Inflammatory macrophage (primary cell): ENCODE measurements around the gene TMEM59.
A peak's percentile ranks its signal among the peaks of the same experiment; 100 is the strongest.
"Not testable (repeated sequence)": the region's sequence is repeated elsewhere in the genome, so short reads cannot be mapped to it uniquely, and the experiment has no call there.

ENCODE experiments used
- DNase-seq, 2 donors: peaks; one replicate each; pipeline ENCODE4 v3.0.0-alpha.2; 2020 to 2022

The TMEM59 gene

DNA sequence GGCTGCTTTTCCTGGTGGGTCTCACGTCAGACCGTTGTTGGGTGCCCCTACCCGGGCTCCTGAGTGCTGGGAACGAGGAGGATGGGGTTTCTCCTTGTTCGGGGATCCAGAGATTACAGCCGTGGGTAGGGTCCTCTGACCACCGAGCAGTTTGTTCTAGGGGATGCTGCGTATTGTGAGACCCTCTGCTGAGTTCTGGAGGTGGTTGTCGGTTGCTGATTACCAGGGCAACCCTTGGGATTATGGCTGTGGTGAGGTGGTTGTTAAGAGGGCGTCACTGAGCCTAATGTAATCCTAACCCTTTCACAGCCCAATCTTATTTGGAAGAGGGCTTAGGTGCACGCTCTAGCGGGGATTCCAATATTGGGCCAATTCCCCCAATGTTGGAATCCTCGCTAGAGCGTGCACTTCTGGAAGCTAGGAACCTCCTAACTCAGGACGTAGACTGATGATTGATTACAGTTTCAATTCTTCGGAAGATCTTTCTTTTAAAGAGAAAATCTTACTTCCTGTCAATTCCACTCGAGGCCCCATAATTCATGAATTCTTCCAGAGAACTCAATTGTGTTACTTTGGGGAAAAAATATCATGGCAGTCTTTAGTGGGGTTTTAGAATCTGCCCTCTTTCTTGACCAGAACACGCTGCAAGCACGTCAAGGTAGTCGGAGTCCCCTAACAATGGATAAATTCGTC, 887 bp upstream of the TMEM59 start:
- peak in 1 of 2 donors; percentile 7 for DNase-seq

DNA sequence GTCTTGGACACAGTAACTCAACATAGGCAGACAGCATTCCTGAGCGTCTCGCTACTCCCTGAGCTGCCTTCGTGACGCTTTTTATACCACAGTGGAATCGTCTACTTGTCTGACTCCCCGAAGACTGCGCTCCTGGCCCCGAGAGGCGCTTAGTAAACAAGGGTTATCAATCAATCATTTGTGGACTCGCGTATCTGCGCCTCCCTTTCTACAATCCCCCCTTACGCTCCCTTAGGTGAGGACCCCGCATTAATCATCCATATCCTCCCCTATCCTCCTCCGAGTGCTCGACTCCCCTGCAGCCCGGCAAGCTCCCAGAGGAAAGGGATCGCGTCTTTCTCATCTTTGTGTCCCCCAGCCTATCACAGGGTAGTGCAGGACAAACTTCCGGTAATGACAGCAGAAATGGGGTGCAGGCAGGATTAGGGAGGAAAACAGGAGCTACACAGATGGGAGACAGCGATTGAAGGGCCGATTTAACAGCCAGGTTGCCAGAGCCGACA, 522 bp downstream of the TMEM59 start:
- peak; percentile 41 to 50 for DNase-seq

DNA sequence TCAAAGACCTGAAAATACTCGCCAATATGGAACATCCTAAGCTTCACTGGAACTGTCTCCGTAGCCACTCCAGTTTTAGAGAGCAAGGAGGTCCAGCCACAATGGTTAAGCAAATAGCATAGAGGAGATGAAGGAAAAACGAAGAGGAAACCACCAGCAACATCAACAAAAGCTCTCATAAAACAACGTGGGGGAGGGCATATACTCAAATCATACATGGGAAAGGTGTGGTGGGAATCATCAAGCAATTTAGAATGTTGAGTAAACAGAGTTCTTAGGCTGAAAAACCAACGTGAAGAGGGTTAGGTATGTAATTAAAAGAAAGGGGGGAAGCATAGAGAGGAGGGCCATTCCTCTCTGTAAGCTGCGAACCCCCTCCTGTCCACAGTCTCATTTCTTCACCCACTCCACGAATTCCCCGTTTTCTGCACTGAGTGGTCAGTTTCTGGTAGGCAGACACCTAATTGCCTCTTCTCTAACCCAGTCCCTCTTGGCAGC, 1.0 kb downstream of the TMEM59 start:
- no peak for DNase-seq

DNA sequence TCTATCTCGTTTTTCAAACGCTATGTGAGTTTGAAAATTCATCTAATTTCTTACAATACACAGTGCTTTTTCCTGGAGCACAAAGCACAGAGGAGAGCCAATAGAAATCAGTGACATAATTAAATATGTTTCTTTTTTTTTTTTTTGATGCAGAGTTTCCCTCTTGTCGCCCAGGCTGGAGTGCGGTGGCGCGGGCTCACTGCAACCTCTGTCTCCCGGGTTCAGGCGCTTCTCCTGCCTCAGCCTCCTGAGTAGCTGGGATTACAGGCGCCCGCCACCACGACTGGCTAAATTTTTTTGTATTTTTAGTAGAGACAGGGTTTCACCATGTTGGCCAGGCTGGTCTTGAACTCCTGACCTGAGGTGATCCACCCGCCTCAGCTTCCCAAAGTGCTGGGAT, 2.6 kb downstream of the TMEM59 start:
- not testable (repeated sequence) for DNase-seq

DNA sequence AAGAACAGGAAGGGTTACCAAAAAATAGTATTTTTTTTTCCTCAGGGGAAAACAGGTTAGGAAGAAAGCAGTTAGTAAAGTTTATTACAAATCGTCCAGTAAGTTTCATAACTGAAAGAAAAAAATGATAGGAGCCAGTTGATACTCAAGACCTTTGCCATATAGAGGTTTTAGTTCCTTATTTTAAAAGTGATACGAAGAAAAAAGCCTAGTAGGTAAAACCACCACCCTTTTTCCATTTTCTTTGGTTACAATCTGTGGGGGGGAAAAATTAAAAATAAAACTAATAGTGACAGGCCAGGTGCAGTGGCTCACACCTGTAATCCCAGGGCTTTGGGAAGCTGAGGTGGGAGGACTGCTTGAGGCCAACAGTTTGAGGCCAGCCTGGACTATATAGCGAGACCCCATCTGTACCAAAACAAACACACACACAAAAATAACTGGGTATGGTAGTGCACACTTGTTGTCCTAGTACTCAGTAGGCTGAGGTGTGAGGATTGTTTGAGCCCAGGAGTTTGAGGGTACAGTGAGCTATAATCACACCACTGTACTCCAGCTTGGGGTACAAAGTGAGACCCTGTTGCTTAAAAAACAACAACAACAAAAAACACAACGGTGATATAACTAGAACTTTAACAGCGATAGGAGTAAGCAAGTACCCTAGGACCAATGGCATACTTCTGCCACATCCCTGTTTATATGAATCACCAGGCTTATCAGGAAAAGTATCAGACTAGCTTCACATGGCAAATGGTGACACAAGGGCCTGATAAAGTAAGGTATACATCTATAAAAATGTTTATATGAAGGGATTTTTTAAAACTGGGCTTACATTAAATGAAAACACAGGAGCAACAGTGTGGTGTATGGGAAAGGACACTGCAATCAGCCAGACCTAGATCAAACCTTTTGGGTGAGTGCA, 5.4 kb downstream of the TMEM59 start:
- DNase-seq = no peak

DNA sequence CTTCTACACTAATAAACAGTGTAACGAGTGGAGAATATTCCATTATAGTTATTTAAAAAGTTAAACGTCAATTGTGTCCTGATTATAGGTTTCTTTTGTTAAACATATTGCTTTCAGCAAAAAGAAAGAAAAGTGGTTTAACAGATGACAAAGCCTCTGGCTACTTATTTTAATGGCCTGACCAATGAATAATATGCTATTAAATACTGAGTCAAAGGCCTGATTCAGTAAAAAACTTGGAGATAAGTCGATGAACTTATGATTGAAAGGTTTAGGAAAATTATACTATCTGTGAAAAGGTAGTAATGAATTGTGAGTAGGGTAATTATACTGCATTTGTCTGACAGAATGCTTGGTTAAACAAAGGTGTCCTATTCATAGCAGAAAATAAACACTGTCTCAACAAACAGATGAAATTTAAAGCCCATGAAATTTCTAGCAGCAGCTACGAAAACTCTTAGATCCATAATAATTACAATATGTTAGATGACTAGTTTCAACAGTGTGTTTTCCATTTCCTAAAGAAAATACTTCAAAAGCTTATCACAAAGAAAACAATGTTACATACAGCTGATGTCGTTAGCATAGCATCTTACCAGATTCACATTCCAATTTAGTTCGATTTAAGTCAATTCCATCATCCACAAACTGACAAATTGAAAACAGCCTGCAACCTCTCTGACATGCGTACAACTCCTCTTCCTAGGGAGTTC, 6.2 kb downstream of the TMEM59 start:
- DNase-seq = no peak

DNA sequence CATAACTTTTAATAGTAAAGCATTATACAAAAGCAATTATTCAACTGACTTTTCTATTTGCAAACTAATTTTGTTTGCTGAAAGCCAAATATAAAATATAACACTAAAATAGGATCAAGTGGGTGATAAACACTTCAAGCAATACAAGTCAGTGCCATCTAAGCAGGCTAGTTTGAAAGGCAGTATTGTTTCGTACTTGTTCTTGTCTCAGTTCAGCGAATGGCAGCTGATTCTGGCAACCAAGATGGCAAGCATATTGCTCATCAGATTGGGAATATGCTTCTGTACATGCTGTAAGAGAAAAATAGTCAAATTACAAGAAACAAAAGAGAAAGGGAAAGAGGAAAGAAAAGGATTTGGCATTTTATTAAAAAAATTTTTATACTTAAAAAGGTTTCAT, 7.5 kb downstream of the TMEM59 start:
- DNase-seq = no peak

DNA sequence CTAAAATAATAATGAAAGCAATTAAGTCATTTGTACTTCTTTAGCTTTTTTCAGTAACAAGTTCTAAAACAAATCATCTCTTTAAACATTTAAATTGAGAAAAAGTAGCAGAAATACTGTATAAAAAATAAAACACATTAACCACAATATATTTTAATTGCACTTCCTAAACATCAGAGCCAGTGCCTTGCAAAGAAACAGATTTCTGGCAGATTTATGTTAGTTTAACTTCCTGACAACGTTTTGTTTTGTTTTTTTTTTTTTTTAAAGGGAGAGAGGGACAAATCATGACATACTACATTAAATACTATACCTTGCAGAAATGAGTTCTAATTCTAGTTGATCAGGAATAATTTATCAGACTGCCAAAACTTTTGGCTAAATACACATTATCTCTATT, 11.2 kb downstream of the TMEM59 start:
- DNase-seq = no peak

DNA sequence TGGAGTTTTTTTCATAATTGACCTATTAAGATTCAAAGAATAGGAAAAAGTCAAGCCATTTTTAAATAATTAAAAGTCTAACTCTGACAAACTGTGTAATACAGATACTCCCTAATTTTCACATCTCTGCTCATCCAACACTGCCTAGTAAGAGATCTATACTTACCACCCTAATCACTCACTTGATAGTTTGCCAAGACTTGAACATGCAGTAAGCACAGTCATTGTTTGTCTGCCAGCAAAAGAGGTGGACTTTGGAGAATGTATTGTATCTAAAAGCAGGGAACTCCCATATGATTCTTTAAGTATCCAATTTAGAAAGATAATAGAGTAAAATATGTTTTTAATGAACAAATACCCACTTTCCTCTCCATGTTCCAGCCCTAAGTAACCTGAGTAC, 15.5 kb downstream of the TMEM59 start:
- no peak for DNase-seq

DNA sequence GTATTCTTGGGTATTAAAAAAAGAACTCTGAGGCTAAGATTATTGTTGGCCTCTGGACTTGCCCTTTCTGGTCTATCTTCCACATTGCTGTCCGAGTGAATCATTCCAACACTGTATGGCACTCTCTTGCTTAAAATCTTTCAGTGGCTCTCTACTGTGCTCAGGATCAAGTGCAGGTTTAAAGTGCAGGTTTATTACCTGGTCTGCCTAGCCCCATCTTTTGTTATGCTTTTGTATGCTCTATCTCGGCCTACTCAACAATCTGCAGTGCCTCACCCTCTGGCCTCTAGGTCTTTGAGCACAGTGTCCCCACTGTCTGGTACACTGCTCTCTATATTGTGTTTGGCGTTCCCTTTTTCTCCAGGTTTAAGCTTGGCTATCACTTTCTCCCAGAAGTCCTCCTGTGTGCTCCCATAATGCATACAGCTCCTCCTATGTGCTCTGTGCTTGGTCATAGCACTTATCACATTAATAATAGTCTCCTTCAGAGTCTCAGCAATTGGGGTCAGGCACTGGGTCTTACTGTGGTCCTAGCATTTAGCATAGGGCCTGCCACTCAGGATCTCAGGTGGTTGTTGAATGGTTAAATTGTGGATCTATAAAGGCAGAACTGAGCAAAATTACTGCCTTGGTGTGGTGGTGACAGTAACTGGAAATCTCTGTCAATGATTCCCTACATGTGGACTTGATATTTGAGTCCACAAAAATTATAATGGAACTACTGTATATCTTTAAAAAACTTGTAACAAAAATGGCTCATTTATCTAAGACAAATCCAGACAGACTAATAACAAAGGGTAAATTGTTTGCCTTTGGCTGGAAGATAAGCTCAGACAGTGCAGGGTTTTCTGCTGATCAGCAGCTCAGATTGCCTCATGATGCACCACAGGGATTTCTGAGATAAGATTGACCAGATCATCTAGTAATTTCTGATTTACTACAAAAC, 24.4 kb downstream of the TMEM59 start:
- DNase-seq = no peak

DNA sequence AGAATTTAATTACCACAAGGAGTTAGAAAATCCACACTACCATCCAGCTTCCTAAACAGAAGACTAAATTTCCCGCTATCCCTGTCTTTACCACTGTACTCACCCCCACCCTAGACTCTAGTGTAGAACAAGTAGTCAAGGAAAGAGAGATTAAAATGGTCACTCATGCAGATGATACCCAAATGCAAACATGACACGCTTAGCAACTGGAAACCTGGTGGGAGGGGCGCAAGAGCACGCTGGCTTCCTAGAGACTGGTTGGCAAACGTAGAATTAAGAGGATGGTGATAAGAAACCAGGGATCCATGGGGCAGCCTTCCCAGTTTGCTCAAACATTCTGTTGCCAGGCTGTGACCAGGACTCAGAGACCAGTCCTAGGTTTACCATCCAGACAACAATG, 25.2 kb downstream of the TMEM59 start:
- no peak for DNase-seq

DNA sequence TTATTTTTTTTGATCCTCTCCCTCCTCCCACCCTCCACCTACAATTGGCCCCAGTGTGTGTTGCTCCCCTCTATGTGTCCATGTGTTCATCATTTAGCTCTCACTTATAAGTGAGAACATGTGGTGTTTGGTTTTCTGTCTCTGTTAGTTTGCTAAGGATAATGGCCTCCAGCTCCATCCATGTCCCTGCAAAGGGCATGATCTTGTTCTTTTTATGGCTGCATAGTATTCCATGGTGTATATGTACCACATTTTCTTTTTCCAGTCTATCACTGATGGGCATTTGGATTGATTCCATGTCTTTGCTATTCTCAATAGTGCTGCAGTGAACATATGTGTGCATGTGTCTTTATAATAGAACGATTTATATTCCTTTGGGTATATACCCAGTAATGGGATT, 28.2 kb downstream of the TMEM59 start:
- not testable (repeated sequence) for DNase-seq

DNA sequence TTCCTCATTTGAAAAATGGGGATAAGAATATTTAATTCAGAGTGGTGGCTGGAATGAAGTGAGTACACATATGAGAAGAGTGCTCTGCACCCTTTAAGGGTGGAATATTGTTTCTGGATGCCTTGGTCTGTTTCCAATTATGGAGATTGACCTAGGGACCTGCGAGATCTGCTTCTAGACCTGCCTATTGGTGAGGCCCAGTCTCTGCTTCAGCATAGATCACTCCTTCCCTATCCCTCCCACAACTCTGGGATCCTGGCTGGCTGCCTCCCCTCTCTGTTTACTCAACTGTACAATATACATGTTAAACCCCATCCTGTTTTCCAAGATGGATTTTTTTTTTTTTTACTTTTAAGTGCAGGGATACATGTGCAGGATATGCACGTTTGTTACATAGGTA, 28.6 kb downstream of the TMEM59 start:
- DNase-seq = no peak

DNA sequence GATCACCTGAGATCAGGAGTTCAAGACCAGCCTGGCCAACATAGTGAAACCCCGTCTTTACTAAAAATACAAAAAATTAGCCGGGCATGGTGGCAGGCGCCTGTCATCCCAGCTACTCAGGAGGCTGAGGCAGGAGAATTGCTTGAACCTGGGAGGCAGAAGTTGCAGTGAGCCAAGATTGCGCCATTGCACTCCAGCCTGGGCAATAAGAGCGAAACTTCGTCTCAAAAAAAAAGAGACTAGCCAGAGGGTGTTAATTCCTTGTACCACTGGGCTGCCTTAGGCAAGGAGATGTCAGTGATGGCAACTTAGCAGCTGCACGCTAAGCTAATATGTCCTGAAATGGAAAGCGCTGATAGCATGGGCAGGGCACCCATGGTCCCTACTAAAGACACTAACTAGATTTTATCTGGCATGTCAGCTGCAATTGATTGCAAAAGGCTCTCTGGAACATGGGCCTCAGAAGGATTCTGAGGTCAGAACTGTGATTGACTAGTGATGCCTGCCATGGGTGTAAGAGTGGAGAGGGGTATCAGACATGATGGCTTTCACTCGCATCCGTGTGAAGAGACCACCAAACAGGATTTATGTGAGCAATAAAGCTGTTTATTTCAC, 33.3 kb downstream of the TMEM59 start:
- DNase-seq = not testable (repeated sequence)

DNA sequence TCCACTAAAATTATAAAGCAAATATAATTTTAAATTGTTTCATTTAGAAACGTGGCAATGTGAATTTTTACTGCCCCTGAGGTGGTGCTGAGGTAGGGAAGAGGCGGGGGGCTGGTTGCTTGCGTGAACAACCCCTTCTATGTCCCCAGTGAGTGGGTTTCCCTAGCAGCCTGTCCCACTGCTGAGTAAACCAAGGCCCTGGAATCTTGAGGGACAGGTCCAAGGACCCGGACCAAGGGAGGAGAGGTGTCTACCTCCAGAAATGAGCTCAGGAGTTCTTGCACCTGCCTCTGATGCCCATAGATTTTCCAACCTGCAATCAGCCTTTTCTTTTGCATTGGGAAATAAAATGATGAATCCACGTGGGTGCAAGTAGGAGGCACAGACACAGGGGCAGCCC, 34.4 kb downstream of the TMEM59 start:
- DNase-seq = no peak

DNA sequence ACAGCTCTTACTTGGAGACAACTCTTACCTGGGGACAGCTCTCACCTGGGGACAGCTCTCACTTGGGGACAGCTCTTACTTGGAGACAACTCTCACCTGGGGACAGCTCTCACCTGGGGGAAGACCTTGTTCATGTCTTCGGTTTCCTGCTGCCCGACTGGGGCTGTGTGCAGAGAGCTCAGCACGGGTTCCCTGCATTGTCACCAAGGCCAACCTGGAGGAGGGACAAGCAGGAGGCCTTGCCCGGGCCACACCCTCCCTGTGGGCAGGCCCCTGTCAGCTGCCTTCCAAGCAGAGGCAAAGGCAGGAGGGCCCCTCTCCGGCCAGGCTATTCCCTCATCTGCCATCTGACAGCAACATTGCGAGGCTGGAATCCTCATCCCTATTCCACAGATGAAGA, 35.0 kb downstream of the TMEM59 start, which contains the start of gene LDLRAD1:
TSS of gene LDLRAD1 (minus strand) at position 208 of the 400 bp plus-strand sequence. CDS start at position 134, 74 bp downstream.
- DNase-seq = no peak

DNA sequence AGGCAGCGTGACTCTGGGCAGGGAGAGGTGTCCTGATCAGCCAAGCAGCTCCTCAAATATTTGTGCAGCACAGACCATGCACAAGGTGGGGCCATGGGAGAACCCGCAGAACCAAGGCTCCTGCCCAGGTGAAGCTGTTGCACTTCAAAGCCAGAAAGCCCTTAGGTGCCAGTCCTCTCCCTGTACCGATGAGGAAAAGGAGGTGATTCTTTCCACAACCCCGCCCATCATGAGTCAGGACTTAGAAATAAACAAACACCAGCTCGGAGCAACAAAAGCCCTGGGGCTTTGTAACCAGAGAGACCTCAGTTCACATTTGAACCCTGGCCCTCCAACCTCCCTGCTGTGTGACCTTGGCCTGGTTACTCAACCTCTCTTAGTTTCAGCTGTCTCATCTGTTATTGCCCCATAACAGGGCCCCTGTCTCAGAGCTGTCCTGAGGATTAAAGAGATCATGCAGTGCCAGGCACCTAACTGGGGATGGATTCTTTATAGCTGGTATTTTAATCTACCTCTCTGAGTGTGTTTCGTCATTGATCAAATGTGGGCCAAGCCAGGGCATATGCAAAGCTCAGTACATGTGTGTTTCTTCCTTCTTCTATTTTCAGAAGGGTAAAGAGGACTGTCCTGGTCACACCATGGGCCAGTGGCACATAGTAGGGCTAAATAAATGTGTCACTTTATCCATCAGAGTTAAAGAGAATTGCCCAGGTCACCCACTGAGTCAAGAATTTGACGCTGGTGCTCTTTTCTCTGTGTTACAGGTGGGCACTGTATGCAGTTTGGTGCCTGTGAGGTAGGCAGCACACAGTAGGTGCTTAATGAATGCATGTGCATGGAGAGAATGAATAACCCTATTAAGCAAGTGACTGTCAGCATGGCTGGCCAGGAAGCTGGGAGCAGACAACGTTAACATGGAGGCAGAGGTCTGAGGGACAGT, 36.4 kb downstream of the TMEM59 start:
- no peak for DNase-seq

DNA sequence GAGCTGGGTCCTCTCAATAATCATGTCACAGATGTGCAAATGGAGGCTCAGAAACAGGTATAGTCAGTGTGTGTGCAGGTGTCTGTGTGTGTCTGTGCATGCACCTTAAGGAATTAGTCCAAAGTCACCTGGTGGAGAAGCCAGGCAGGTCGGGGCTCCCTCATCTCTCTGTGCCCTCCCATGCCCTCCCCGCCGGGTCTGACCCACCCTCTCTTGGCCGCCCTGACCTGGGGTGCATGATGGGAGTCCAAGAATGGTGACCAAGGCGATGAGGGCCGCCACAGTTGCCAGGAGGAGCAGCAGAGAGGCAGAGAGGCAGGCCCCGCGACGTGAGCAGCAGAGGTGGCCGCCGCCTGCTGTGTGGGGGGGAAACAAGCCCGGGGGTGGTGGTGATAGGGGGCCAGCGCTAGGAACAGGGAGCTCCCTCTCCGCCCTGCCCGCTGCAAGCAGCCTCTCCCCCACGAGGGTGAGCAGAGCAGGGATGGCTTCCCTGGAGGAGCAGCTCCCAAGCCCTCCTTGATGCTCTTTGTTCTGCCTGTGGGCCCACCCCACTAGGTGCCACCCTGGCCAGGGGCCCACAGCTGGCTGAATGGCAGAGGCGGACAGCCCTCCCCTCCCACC, 38.9 kb downstream of the TMEM59 start:
- DNase-seq = no peak

DNA sequence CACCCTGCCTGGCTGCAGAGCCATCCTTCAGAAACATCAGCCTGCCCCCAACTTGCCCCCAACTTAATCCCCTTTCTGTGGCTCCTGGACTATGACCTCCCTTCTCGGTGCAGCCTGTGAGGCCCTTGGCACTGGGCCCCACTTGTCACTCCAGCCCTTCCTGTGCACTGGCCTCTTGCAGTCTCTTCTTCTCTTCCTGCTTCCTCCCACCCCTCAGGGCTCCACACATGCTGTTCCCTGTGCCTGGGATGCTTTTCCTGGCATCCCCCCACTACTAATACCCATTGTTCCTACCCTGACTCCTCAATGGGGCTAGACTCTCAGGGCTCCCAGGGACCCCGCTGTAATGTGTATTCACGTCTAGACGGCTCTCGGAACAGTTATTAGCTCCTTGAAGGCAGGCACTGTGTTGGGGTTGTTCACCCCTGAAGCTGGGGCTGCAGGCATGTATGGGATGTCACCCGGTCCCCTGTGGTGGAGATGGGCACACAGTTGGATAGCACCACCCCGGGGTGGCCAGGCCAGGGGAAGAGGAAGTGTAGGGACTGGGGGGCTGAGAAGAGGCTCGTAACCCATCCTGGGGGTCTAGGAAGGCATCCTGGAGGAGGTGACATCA, 39.5 kb downstream of the TMEM59 start:
- DNase-seq = no peak
